Uterus (tissue), 2 donors: Measurements from ENCODE around the gene NPW.

Experiments used
- CTCF ChIP-seq, 4 experiments: fragments of 200-600 bp in 2 of 4; fragments of 450-650 bp in 2 of 4; sonication (generic) in 2 of 4; IDR thresholded peaks; one replicate each; pipeline ENCODE4 v1.5.1; 2016 to 2019; ENCODE audit warnings: antibody characterized with exemption in 4 of 4, mild to moderate bottlenecking in 2 of 4, moderate library complexity in 1 of 4
- POLR2A ChIP-seq, 2 donors: fragments of 450-650 bp; IDR thresholded peaks; one replicate each; pipeline ENCODE4 v1.6.1; 2016; ENCODE audit warnings: antibody characterized with exemption in 2 of 2, mild to moderate bottlenecking in 1 of 2, moderate library complexity in 1 of 2

- TF ChIP-seq POLR2A (IDR thresholded peaks at IDR 0.05), result no peak
- TF ChIP-seq CTCF (IDR thresholded peaks at IDR 0.05), result no peak
Measured at GRCh38 chr16:2030036-2030435, 10.5 kb downstream of the NPW start.
